A673 (cell line): Measurements from ENCODE around the gene DPF3.

Experiments used
- CTCF ChIP-seq: fragments of 300-800, 200-600 bp; sonication (generic); conservative IDR thresholded peaks from 2 replicates; pipeline ENCODE4 v1.5.1; 2017; ENCODE audit warnings: low read depth, mild to moderate bottlenecking, antibody characterized with exemption, low read length, moderate library complexity, mixed read lengths
- EZH2 ChIP-seq: fragments of 200-600 bp; sonication (generic); IDR thresholded peaks from 2 replicates; pipeline ENCODE4 v1.6.1; 2017; ENCODE audit warnings: borderline replicate concordance, low read depth, mild to moderate bottlenecking, mixed read lengths, antibody characterized with exemption, low read length; ENCODE audit not compliant: poor library complexity, severe bottlenecking

GRCh38 chr14:72753879-72754400, 140.0 kb downstream of the DPF3 start:
- TF ChIP-seq CTCF (no peak), EZH2 (no peak)
